Kidney (tissue), 14 donors: ENCODE data around the gene WDR6. TPM values are rescaled to one million over a fixed set of nuclear protein-coding genes. Genes with fewer than 3 reads are reported as not detected.

ENCODE experiments used
- DNase-seq, 5 donors: peaks; one replicate each; pipeline ENCODE4 v3.0.0-alpha.2; 2013 to 2020
- FAIRE-seq: peaks from 2 replicates; lab custom pipeline; 2012; peaks lifted over from hg19 to GRCh38; lab: Jason Lieb, UNC
- H3K27ac ChIP-seq, 2 donors: one replicate each; pipeline ENCODE4 v1.7.0; 2013; ENCODE audit warnings: low read depth in 2 of 2, low read length in 2 of 2, inconsistent platforms in 1 of 2
- H3K27me3 ChIP-seq: one replicate; pipeline ENCODE4 v1.7.1; 2013; ENCODE audit warnings: low read length, inconsistent platforms; ENCODE audit not compliant: control insufficient read depth, insufficient read depth
- H3K36me3 ChIP-seq, 3 donors: one replicate each; pipeline versions ENCODE4 v1.7.0 to v1.7.1; 2013; ENCODE audit warnings: low read length in 3 of 3, control low read depth in 1 of 3, inconsistent platforms in 1 of 3; ENCODE audit not compliant: insufficient read depth in 3 of 3, control insufficient read depth in 2 of 3
- H3K4me1 ChIP-seq, 3 donors: one replicate each; pipeline versions ENCODE4 v1.7.0 to v1.7.1; 2013; ENCODE audit warnings: low read length in 3 of 3, inconsistent platforms in 1 of 3, low read depth in 1 of 3; ENCODE audit not compliant: control insufficient read depth in 2 of 3, insufficient read depth in 2 of 3
- H3K4me3 ChIP-seq, 3 donors: one replicate each; pipeline versions ENCODE4 v1.7.0 to v1.8.1; 2013; ENCODE audit warnings: low read length in 3 of 3, control low read depth in 1 of 3, inconsistent platforms in 1 of 3
- H3K9ac ChIP-seq, 3 donors: one replicate each; pipeline versions ENCODE4 v1.7.0 to v1.7.1; 2013; ENCODE audit warnings: low read length in 3 of 3, control low read depth in 1 of 3, inconsistent platforms in 1 of 3
- H3K9me3 ChIP-seq, 3 donors: one replicate each; pipeline versions ENCODE4 v1.7.0 to v1.7.1; 2013; ENCODE audit warnings: low read length in 3 of 3, control low read depth in 1 of 3, inconsistent platforms in 1 of 3; ENCODE audit not compliant: control insufficient read depth in 2 of 3, insufficient read depth in 1 of 3
- CTCF ChIP-seq: IDR thresholded peaks from 3 replicates; pipeline ENCODE4 v1.5.1; 2012; ENCODE audit warnings: mild to moderate bottlenecking, moderate library complexity, borderline replicate concordance; ENCODE audit not compliant: insufficient read depth; ENCODE audit errors: extremely low read depth
- intact Hi-C: fragments of 100-400 bp; cut with DNase I; formaldehyde crosslinking; loops from one replicate; pipeline ENCODE4 v1.11.1; 2022
- polyA plus RNA-seq: library from polyadenylated mRNA; stranded (reverse); fragments of 350-450 nt; fragmentation: Illumina TruSeq; extraction: RNeasy Lipid Tissue Mini Kit (QIAGEN cat#74804); gene quantifications from one replicate; pipeline ENCODE4 v1.2.3, GENCODE V29; 2014; ENCODE audit warnings: low read depth, low replicate concordance; ENCODE audit not compliant: insufficient read depth
- total RNA-seq: library from RNA; stranded (reverse); fragmentation: NEBNext Ultra II Directional; extraction: Animal tissue kit (Norgen Biotek cat#: 25700); gene quantifications from one replicate; pipeline ENCODE4 v1.2.1, GENCODE V29; 2021
- donor health status: control.
- donor health status: control.
- donor health status: control.
- donor health status: control.
- donor health status: control.
- donor health status: DM: yes; HTN: yes; CAD: no.
- donor health status: Normal renal cell carcinoma (clear cell type).

WDR6 gene
- total and polyA plus RNA-seq, 2 donors from 2014 or later: 105 to 158 TPM

GRCh38 chr3:49001155-49001554, 6.0 kb upstream of the WDR6 start:
- no peak for TF ChIP-seq CTCF
- DNase-seq: no peak

GRCh38 chr3:49004352-49005302, 2.6 kb upstream of the WDR6 start:
- H3K9me3 ChIP-seq: no peaks in the 10 kb centered on the region
- no peak overlapping the region for H3K9ac ChIP-seq
- no peak for TF ChIP-seq CTCF
- H3K27ac ChIP-seq: no peak overlapping the region
- H3K4me3 ChIP-seq: no peak overlapping the region
- peaks cover 0 to 13% (median 9%) of the 10 kb centered on the region in 3 donors for H3K4me1 ChIP-seq
- H3K36me3 ChIP-seq: peaks cover 0 to 12% (median 0%) of the 10 kb centered on the region in 3 donors
- FAIRE-seq (no peak), DNase-seq (peak in 2 of 5 donors; percentile 57 to 74)
- no peaks in the 10 kb centered on the region for H3K27me3 ChIP-seq
- intact Hi-C loops: no loop called here

More at GRCh38 chr3:49001155-49001554, 6.0 kb upstream of the WDR6 start:
- Histone ChIP-seq H3K27ac (no peak overlapping the region), H3K9ac (no peak overlapping the region), H3K9me3 (no peaks in the 10 kb centered on the region), H3K27me3 (no peaks in the 10 kb centered on the region), H3K36me3 (peaks cover 0 to 18% (median 2%) of the 10 kb centered on the region in 3 donors), H3K4me3 (no peak overlapping the region), H3K4me1 (peaks cover 0 to 8% (median 2%) of the 10 kb centered on the region in 3 donors)
- intact Hi-C loops: no loop called here
- FAIRE-seq: no peak

- no peak overlapping the region for H3K27ac ChIP-seq
- no peaks in the 10 kb centered on the region for H3K9me3 ChIP-seq
- no peak for TF ChIP-seq CTCF
- peaks cover 0 to 12% (median 0%) of the 10 kb centered on the region in 3 donors for H3K36me3 ChIP-seq
- no peak overlapping the region for H3K4me3 ChIP-seq
- no peak overlapping the region for H3K9ac ChIP-seq
- intact Hi-C loops: no loop called here
- H3K27me3 ChIP-seq: no peaks in the 10 kb centered on the region
- DNase-seq: no peak
- no peak for FAIRE-seq
- peaks cover 0 to 13% (median 9%) of the 10 kb centered on the region in 3 donors for H3K4me1 ChIP-seq
These were observed 1.9 kb upstream of the WDR6 start for GRCh38 chr3:49005303-49005680.
